Right renal pelvis (tissue), 4 donors: ENCODE measurements around the gene KIF1A. TPM values are rescaled to one million over a fixed set of nuclear protein-coding genes. Genes with fewer than 3 reads are reported as not detected.
"Not testable (repeated sequence)": the region's sequence is repeated elsewhere in the genome, so short reads cannot be mapped to it uniquely, and the experiment has no call there.

Source experiments
- DNase-seq, 4 donors: peaks; one replicate each; pipeline ENCODE4 v3.0.0-alpha.2; 2013; ENCODE audit warnings: low read depth in 4 of 4, low spot score in 3 of 4, missing footprints in 1 of 4
- polyA plus RNA-seq, 4 donors: library from polyadenylated mRNA; unstranded; fragments of 120-200 nt; gene quantifications; one replicate each; pipeline ENCODE4 v1.2.1, GENCODE V29; 2013; ENCODE audit not compliant: insufficient read length in 4 of 4

KIF1A gene
- polyA plus RNA-seq, 4 donors, result 9.8 to 13.9 (median 11.5) TPM

GRCh38 chr2:240789051-240789453 is 31.0 kb downstream of the KIF1A start:
- no peak for DNase-seq

GRCh38 chr2:240788482-240788881 is 31.5 kb downstream of the KIF1A start:
- no peak for DNase-seq

GRCh38 chr2:240787521-240788472 is 32.2 kb downstream of the KIF1A start:
- DNase-seq, result no peak

- DNase-seq, result no peak
These were observed 33.1 kb downstream of the KIF1A start for GRCh38 chr2:240786871-240787311.

- no peak for DNase-seq
These were observed 33.6 kb downstream of the KIF1A start for GRCh38 chr2:240786355-240786841.

- no peak for DNase-seq
These were observed 34.3 kb downstream of the KIF1A start for GRCh38 chr2:240785424-240786335.

- no peak for DNase-seq
These were observed 35.2 kb downstream of the KIF1A start for GRCh38 chr2:240784629-240785423.

GRCh38 chr2:240783819-240784621 is 36.0 kb downstream of the KIF1A start:
- DNase-seq, result no peak

- no peak for DNase-seq
These were observed 36.9 kb downstream of the KIF1A start for GRCh38 chr2:240782886-240783818.

- no peak for DNase-seq
These were observed 37.7 kb downstream of the KIF1A start for GRCh38 chr2:240782221-240782885.

- DNase-seq, result no peak
These were observed 38.4 kb downstream of the KIF1A start for GRCh38 chr2:240781471-240782220.

GRCh38 chr2:240780023-240780700 is 39.9 kb downstream of the KIF1A start:
- DNase-seq, result no peak

GRCh38 chr2:240779250-240779832 is 40.7 kb downstream of the KIF1A start:
- DNase-seq, result not testable (repeated sequence)

GRCh38 chr2:240778426-240778825 is 41.6 kb downstream of the KIF1A start:
- DNase-seq, result no peak

GRCh38 chr2:240777456-240778212 is 42.4 kb downstream of the KIF1A start:
- no peak for DNase-seq
